ENCODE results near the gene COX8A. TPM values are rescaled to one million over a fixed set of nuclear protein-coding genes. Genes with fewer than 3 reads are reported as not detected.

COX8A gene
- total RNA-seq, 1 donor from 2014 or later = 539 TPM

GRCh38 chr11:64008283-64008913 is 34.0 kb downstream of the COX8A start:
- no peak for DNase-seq (ENCODE audit: low read depth)
- no peak for TF ChIP-seq CTCF (conservative IDR thresholded peaks at IDR 0.05; ENCODE audit: low read depth, low read length)
- no peak overlapping the region for H3K4me3 ChIP-seq (ENCODE audit: low read depth, low read length)

- H3K4me3 ChIP-seq (ENCODE audit: low read depth, low read length) = no peak overlapping the region
- DNase-seq (ENCODE audit: low read depth) = no peak
- no peak for TF ChIP-seq CTCF (conservative IDR thresholded peaks at IDR 0.05; ENCODE audit: low read depth, low read length)
Observed at GRCh38 chr11:64008914-64009633, 34.7 kb downstream of the COX8A start.

GRCh38 chr11:64009710-64010109 is 35.3 kb downstream of the COX8A start:
- no peak for DNase-seq (ENCODE audit: low read depth)
- TF ChIP-seq CTCF (conservative IDR thresholded peaks at IDR 0.05; ENCODE audit: low read depth, low read length) = no peak
- no peak overlapping the region for H3K4me3 ChIP-seq (ENCODE audit: low read depth, low read length)

DNA sequence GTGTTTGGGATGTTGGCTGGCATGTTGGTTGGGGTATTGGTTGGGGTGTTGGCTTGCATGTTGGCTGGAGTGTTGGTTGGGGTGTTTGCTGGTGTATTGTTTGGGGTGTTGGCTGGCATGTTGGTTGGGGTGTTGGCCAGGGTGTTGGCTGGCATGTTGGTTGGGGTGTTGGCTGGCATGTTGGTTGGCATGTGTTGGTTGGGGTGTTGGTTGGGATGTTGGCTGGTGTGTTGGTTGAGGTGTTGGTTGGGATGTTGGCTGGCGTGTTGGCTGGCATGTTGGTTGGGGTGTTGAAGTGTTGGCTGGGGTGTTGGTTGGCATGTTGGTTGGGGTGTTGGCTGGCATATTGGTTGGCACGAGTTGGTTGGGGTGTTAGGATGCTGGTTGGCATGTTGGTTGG is 36.4 kb downstream of the COX8A start:
- no peak overlapping the region for H3K4me3 ChIP-seq (ENCODE audit: low read depth, low read length)
- no peak for DNase-seq (ENCODE audit: low read depth)

DNA sequence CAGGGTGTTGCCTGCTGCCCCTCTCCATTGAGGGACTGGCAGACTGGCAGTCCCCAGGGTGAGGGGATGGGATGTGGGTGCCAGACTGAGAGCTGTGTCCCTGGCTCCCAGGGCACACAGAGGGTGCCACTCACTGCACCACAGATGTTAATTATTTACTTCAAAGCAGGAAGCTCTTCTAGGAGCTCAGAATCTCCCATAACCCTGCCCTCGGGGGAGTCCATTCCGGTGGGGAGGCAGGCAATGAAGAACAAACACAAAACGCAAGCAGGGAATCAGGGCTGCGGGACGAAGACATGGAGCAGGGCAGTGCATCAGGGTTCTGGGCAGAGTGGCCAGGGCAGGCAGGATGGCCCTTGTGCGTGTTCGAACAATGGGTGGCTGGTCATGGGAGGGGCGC is 37.0 kb downstream of the COX8A start:
- TF ChIP-seq CTCF (conservative IDR thresholded peaks at IDR 0.05; ENCODE audit: low read depth, low read length) = no peak
- no peak for DNase-seq (ENCODE audit: low read depth)
- no peak overlapping the region for H3K4me3 ChIP-seq (ENCODE audit: low read depth, low read length)

More for the DNA sequence above, 36.4 kb downstream of the COX8A start:
- no peak for TF ChIP-seq CTCF (conservative IDR thresholded peaks at IDR 0.05; ENCODE audit: low read depth, low read length)

DNA sequence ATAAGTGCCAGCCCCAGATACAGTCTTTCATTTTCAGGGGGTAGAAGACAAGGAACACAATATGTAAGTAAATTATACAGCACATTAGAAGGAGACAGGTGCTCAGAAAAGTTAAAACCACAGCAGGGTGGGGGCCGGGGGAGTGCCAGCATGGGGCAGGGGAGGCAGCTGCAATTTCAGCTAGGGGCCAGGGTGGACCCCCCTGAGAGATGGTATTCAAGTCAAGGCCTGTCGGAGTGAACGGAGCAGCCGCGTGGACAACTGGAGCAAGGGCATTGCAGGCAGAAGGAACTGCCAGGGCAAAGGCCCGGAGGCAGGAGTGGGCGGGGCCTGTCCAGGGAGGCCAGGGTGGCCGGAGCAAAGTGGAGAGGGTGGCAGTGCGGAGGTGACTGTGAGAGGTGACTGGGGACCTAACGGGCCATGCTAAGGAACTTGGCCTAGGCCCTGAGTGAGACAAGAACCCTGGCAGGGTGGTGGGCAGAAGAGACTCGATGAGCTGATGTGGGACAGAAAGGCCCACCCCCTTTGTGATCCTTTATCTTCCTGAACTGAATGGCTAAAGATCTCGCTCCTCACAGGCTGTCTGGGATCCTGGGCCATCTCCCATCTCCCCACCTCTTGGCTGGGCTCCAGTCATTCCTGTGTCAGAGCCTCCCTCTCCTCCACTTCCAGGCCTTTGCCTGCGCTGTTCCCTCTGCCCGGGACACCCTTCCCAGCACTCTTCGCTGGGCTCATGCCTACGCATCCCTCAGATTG is 38.9 kb downstream of the COX8A start:
- no peak for TF ChIP-seq CTCF (conservative IDR thresholded peaks at IDR 0.05; ENCODE audit: low read depth, low read length)

More for the DNA sequence above, 38.9 kb downstream of the COX8A start:
- DNase-seq (ENCODE audit: low read depth) = no peak
- no peak overlapping the region for H3K4me3 ChIP-seq (ENCODE audit: low read depth, low read length)

Measured in epithelial cell of proximal tubule (primary cell).